GM19351 (cell line): ENCODE results near the gene MYMX.
"Not testable (repeated sequence)": the region's sequence is repeated elsewhere in the genome, so short reads cannot be mapped to it uniquely, and the experiment has no call there.

ENCODE experiments used
- ATAC-seq: cut with Tn5 transposase; IDR thresholded peaks from one replicate; pipeline ENCODE4 v1.9.1; 2021; ENCODE audit warnings: mild to moderate bottlenecking, moderate library complexity; ENCODE audit not compliant: unreplicated experiment

The MYMX gene

DNA sequence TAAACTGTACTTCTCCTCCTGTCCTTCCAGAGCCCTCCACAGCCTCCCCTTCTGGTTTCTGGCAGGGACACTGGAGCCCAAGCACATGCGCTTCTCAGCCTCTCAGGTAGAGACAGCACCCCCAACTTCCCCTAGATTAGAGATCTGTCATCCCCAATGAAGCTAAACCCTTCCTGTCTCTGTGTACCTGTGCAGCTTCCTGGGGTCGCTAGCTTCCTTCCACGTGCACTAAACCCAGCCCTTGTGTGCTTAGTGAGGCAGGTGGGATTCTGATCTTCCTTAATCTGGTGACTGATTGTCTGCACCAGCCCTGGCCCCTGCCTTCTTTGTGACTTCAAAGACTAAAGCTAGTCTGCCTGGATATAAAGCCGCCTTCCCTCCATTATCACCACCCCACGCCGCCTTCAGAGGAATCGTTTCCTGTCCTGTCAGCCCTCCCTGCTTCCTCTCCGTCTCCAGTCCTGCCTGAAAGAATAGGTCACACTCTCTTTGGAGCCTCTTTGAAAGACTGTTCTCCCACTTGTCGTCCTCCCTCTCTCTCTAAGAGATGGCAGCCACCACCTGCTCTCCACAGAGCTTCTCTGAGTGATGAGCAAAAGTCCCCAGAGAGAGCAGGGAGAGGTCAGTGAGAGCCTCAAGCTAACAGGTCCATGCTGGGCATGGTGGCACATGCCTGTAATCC lies 30.6 kb upstream of the MYMX start:
- no peak for ATAC-seq

DNA sequence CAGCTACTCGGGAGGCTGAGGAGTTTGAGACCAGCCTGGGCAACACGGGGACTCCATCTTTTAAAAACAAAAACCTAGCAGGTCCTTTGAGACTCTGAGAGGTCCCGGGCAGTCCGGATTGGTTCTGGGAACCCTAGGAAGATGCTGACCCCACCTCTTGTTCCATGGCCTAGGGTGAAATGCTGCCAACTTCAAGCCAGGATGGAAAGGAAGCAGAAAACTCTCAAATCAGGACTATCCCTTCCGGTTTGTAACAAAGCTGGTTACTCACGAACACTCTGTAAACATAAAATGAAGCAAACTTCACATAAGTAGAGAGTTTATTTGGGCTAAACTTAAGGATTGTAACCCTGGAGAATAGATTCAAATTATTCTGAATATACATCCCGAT lies 30.1 kb upstream of the MYMX start:
- no peak for ATAC-seq

DNA sequence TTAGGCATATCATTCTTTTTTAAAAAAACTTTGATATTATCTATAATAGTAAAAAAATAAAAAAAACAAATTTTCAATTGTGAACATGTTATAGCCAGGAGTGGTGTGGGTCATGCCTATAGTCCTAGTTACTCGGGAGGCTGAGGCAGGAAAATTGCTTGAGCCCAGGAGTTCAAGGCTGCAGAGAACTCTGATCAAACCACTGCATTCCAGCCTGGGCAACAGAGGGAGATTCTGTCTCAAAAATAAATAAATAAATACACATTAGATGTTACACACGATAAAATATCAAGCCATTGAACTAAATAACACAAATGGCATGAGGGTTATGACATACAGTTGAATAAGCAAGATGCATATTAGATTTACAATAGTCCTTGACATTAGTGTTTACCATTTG lies 27.9 kb upstream of the MYMX start:
- ATAC-seq: no peak

DNA sequence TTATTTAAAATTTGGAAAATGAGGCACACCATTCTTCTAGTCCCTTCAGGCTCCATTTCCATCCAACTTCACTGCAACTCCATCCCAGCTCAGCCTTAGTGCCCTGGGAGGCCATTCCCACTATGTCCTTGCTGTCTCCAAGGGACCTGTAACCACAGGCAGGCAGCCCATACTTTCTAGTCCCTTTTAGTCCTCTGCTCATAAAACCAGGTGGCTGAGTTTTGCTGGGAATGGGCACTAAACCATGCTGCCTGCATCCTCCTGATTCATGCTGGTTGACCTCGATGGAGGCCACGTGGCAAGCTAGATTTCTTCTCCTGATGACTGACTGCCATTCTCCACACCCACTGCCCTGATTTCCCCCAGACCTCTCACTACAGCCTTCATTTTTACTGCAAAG lies 27.5 kb upstream of the MYMX start:
- no peak for ATAC-seq

DNA sequence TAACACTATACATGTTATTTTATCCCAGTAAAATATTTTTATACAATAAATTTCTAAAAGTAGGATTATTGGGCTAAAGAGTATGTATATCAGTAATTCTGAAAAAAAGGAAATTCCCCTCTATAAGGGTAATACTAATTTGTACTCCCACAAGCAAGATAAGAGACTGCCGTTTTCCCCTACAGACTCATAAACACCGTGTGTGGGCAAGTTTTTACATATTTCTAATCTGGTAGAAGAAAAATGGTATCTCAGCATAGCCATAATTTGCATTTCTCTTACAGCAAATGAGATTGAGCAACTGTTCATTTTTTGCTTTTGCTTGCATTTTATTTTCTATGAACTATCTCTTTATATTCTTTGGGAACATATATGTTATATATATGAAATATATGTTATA lies 26.0 kb upstream of the MYMX start:
- peak; percentile 79 for ATAC-seq

DNA sequence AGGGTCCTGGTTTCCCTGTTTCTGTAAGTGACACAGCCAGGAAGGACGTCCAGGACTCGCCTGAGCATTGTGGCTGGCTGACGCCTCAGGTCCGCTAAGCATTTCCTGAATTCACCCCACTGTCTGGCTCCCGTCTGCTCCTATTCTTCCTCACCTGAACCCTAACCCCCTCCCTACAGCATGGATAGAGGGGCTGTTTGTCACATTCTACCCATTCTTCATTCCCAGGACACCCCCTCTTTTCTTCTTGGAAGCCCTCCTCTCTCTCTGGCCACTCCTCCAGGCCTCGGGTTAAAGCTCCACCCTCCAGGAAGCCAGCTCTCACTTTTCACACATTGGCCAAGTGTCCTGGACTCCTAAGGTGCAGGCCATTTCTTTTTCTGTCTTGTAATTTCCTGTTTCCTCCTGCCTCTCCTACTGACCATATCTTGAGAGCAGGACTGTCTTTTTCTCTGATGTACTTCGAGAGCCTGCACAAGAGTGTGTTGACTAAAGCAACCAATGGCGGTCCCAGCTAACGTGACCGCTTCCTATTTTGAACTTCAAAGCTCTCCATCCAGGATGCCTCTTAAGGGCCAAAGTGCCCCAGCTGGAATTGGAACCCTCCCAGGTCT lies 24.2 kb upstream of the MYMX start:
- ATAC-seq: no peak

DNA sequence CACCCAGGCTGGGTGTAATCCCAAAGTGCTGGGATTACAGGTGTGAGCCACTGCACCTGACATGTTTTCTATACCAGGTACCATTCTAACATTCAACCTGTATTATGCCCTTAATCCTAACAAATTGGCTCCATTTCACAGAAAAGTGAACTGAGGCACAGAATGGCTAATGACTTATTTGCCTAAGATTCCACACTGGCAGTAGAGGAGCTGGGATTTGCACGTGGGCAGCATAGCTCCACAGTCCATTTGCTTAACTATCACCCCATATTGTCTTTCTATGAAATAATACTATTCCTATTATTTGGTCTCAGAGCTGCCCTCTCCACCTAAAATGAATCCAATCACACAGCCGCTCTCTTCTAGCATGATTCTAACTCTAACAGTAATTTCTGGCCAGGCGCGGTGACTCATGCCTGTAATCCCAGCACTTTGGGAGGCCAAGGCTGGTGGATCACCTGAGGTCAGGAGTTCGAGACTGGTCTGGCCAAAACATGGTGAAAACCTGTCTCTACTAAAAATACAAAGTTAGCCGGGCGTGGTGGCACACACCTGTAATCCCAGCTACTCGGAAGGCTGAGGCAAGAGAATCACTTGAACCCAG lies 23.3 kb upstream of the MYMX start:
- no peak for ATAC-seq

DNA sequence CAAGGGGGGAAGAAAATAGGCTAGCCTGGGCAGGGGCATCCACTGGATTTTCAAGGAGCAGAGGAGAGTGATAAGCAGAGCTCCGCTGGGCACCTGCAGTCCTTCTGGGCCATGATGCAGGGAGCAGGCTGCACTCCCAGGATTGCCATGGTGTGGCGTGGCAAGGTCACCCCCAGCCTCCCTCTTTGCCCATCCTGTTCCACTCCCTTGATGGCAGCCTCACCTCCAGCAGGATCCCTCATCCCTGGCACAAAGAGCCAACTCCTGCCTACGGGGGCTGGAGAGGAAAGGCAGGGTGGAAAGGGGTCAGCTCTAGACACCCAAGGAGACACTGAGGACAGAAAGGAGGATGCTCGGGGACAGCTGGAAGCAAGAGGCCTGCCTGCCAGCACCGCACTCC lies 22.4 kb upstream of the MYMX start:
- no peak for ATAC-seq

DNA sequence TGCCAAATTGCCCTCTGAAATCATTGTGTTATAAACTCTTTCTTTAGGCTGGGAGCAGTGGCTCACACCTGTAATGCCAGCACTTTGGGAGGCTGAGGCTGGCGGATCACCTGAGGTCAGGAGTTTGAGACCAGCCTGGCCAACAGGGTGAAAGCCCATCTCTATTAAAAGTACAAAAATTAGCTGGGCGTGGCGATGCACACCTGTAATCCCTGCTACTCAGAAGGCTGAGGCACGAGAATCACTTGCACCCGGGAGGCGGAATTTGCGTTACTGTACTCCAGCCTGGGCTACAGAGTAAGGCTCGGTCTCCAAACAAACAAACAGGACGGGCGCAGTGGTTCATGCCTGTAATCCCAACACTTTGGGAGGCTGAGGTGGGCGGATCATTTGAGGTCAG lies 20.4 kb upstream of the MYMX start:
- not testable (repeated sequence) for ATAC-seq

DNA sequence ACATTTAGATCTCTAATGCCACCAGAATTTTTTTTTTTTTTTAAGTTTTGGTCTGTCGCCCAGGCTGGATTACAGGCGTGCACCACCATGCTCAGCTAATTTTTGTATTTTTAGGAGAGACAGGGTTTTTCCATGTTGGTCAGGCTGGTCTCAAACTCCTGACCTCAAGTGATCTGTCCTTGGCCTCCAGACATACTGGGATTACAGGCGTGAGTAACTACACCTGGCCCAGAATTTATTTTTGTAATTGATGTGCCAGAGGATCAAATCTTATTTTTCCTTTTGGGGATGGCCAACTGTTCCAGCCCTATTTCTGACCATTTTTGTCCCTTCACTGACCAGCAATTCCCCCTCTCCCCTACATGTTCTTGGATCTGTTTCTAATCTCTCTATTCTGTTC lies 18.0 kb upstream of the MYMX start:
- no peak for ATAC-seq

DNA sequence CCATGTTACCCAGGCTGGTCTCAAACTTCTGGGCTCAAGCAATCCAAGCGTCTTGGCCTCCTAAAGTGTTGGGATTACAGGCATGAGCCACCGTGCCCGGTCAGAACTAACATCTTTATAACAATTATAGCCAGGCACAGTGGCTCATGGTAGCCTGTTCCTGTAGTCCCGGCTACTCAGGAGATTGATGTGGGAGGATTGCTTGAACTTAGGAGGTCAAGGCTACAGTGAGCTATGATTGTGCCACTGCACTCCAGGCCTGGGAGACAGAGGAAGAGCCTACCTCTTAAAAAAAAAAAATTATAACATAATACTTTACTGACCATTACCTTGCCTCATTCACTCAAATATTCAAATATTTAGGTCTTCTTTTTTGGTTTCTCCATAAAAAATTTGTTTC lies 16.8 kb upstream of the MYMX start:
- no peak for ATAC-seq

DNA sequence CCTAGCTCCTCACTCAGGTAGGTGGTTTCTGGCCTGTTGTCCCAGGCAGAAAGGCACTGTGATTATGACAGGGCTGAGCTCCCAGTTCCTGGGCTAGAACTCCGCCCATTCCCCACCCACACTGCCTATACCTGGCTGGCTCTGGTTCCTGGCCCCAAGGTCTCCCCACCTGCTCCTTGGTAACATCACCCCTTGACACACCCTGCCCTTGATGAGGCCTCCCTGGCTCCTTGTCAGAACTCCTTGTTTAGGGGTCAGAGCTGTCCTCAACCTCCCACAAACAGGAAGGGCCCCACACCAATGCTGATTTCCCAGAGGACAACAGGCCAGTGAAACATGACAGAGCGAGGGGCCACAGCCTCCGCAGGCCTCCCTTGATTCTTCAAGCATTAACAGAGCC lies 15.5 kb upstream of the MYMX start:
- no peak for ATAC-seq

DNA sequence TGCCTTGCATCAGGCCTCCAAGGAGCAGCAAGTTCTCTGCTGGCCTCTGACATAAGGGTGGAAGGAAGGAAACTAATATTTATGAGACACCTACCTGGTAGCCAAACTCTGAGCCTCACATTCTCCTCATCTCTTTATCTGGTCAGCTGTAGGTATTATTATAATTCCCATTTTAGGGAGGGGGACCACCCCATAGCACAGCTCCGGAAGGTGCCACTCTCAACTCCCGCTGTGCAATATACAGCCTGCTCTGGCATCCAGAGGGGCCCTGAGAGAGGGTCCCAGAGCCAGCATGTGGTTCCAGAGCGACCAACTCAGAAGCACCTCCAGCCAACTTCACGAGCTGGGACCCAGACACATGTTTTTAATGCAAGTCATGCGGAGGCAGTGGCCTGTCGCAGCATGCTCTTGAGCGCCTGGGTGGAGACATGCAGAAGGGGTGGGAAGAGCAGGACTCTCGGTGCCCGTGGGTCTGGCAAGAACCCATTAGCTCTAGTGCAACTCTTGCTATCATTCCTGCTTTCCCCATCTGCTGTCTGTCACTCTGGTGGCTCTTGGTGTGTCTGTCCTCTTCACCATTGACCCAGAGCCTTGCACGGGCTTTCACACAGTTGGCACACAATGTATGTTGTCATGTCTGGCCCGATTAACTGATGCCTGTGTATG lies 15.0 kb upstream of the MYMX start:
- no peak for ATAC-seq

DNA sequence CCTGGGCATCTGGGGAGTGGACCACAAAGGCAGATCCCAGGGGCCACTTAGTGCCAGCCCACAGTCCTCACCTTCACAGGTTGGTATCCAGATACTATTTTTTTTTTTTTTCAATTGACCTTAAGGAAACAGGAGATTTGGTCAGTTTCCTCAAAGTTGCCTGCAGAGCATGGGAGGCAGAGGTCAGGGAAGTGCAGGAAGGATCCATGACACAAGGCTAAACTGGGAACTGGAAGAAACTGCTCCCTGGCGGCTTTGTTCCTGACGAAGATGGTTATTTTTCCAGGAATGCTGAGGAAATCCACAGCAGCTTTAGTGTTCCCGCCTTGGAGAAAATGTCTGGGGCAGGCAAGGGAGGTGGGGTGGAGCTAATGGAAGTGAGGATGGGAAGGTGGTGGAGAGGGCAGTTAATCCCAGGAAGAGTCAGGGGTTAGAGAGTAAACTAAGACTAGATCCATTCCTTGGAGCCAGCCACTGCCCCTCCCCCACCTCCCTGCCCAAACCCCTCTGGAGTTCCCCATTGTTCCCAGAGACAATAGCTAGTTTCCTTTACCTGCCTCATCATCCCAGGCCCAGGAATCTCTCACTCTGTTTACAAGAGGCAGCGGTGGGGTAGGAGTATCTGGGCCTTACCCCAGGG lies 14.3 kb upstream of the MYMX start:
- ATAC-seq: no peak

DNA sequence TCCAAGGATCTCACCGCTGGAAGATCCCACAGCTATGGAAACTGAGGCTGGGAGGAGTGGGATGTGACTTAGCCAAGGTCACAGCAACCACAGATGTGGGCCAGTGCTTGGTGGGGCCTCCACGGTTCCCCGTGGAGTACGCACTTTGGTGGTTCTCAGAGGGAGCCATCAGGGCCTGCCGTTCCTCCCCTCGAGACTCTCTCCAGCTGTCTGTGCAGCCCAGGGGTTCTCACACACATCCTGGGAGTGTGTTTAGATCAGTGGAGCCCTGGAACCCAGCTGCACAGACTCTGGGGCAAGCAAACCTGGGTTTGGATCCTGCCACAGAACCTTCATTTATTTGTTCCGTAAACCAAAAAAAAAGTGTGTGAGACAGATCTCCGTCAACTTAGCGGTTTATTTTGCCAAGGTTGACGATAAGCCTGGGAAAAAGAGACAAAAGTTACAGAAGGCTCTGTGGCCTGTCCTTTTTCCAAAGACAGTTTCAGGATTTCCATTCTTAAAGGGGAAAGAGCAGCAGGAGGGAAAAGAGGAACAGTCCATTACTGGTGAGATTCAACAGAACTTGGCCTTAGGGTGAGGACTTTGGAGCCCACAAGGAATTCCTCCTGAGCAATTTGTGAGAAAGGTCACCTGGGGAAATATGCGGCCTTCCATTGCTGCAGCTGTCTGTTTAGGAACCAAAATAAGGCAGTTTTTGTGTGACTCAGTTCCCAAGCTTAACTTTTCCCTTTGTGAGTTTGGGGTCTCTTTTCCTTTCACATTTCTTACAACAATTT lies 13.6 kb upstream of the MYMX start:
- no peak for ATAC-seq

DNA sequence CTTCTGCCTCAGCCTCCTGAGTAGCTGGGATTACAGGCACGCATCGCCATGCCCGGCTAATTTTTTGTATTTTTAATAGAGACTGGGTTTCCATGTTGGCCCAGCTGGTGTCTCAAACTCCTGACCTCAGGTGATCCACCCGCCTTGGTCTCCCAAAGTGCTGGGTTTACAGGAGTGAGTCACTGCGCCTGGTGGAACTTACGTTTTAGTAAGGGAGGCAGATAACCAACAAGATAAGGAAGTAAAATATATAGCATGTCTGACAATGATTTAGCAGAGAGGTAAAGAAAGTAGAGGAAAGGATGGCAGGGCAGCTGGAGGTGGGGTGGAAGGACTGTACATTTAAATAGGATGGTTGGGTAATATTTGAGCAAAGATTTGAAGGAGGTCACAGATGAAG lies 12.8 kb upstream of the MYMX start:
- no peak for ATAC-seq

DNA sequence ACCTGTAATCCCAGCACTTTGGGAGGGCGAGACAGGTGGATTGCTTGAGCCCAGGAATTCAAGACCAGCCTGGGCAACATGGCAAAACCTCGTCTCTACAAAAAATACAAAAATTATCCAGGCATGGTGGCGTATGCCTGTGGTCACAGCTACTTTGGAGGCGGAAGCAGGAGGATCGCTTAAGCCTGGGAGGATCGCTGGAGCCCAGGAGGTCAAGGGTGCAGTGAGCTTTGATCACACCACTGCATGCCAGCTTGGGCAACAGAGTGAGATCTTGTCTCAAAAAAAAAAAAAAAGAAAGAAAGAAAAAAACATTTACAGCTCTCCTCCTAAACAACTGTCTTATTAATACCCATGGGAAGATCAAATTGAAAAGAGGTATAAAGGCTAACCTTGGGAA lies 8.8 kb upstream of the MYMX start:
- no peak for ATAC-seq

DNA sequence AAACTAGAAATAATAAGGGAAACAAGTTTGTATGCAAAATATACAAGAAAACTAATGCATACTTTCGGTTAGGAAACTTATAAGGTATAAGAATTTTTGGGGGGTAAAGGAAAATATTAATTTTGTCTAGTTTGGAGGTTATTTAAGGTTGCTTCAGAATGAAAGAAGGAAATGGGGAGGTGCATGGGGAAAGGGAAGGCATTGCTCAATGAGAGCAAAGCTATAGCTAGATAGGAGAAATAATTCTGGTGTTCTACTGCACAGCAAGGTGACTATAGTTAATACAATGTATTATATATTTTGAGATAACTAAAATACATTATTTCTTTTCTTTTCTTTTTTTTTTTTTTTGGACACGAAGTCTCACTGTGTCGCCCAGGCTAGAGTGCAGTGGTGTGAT lies 5.4 kb upstream of the MYMX start:
- ATAC-seq: no peak

DNA sequence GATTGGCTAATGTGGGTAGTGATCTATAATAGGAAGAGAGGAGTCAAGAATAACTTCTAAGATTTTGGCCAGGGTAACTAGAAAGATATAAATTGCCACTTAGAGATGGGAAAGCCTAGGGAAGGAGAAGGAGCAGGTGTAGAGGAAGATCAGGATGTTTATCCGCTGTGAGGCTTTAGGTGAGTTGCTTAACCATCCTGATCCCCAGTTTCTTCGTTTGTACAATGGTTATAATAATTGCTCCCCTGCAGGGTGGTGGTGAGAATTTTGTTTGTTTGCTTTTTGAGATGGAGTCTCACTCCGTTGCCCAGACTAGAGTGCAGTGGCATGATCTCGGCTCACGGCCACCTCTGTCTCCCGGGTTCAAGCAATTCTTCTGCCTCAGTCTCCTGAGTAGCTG lies 2.4 kb upstream of the MYMX start:
- no peak for ATAC-seq

DNA sequence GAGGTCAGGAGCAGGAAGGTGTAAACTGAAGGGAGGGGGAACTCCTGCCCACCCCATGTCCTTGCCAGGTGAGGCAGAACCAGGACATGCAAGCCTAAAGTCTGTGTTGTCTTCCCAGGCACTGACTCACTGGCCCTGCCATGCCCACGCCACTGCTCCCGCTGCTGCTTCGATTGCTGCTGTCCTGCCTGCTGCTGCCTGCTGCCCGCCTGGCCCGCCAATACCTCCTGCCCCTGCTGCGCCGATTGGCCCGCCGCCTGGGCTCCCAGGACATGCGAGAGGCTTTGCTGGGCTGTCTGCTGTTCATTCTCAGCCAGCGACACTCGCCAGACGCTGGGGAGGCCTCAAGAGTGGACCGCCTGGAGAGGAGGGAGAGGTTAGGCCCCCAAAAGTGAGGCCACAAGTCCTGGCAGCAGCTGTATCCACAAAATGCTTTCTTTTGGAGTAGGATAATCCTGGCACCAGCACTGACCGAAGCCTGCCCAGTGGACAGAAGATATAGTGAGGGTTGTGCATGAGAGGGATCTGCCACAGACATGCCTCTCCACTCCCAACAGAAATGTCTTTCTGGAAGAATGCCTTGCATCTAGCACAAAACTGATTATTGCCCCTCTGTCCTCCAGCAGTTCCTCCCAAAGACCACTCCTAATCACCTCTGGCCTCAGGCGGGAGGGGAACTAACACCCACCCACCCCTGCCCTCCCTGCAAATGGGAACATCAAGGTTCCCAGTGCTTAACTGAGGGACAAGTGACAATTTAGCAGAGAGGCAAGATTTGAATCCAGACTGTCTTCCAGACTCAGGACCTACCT lies 812 bp downstream of the MYMX start:
- ATAC-seq: no peak
